GM18505 (cell line): ENCODE data around the gene PPP1R16B.
"Not testable (repeated sequence)": the region's sequence is repeated elsewhere in the genome, so short reads cannot be mapped to it uniquely, and the experiment has no call there.

Experiments used
- ATAC-seq: cut with Tn5 transposase; IDR thresholded peaks from one replicate; pipeline ENCODE4 v1.9.1; 2021; ENCODE audit not compliant: unreplicated experiment
- POLR2A ChIP-seq: IDR thresholded peaks from 4 replicates; pipeline ENCODE4 v1.6.1; 2011; ENCODE audit warnings: borderline replicate concordance; ENCODE audit not compliant: insufficient read depth, insufficient read length; ENCODE audit errors: extremely low read depth

PPP1R16B gene

GRCh38 chr20:38840053-38840893 is 34.8 kb downstream of the PPP1R16B start:
- no peak for TF ChIP-seq POLR2A
- no peak for ATAC-seq

GRCh38 chr20:38840894-38841470 is 35.5 kb downstream of the PPP1R16B start:
- TF ChIP-seq POLR2A: no peak

GRCh38 chr20:38841570-38841969 is 36.1 kb downstream of the PPP1R16B start:
- no peak for TF ChIP-seq POLR2A
- ATAC-seq: no peak

More at GRCh38 chr20:38840894-38841470, 35.5 kb downstream of the PPP1R16B start:
- no peak for ATAC-seq

GRCh38 chr20:38842026-38842425 is 36.5 kb downstream of the PPP1R16B start:
- peak; percentile 18 for ATAC-seq
- no peak for TF ChIP-seq POLR2A

DNA sequence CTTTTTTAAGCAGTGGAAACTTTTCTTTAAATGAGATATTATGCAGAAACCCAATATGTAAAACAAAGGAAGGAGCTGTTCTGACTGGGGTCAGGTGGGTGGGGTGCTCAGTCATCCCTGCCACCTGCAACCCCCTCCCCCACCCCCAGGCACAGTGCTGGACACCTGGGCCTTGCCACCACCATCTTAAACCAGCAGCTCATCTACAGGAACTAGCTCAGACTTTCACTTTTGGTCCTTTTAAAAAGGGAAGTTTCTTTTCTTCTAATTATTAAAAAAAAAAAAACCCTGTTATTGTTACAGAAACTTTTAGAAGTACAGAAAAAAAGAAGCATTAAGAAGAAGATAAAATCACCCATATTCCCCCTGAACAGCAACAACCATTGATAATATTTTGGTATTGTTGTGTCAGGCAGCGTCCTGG is 37.1 kb downstream of the PPP1R16B start:
- TF ChIP-seq POLR2A: no peak
- ATAC-seq: peak; percentile 81

DNA sequence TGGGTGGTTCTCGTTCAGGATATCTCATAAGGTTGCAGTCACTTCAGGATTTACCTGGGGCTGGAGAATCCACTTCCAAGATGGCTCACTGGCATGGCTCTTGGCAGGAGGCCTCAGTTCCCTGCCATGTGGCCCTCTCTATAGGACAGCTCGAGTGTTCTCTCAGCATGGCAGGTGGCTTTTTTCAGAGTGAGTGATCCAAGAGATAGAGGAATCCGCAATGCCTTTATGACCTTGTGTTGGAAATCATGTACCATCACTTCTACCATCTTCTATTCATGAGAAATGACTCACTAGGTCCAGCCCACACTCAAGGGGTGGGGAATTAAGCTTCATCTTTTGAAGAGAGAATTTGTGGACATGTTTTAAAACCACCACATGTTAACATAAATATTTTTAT is 37.8 kb downstream of the PPP1R16B start:
- no peak for ATAC-seq
- peak; percentile 13 for TF ChIP-seq POLR2A

GRCh38 chr20:38844963-38845362 is 39.5 kb downstream of the PPP1R16B start:
- TF ChIP-seq POLR2A: no peak
- ATAC-seq: no peak

DNA sequence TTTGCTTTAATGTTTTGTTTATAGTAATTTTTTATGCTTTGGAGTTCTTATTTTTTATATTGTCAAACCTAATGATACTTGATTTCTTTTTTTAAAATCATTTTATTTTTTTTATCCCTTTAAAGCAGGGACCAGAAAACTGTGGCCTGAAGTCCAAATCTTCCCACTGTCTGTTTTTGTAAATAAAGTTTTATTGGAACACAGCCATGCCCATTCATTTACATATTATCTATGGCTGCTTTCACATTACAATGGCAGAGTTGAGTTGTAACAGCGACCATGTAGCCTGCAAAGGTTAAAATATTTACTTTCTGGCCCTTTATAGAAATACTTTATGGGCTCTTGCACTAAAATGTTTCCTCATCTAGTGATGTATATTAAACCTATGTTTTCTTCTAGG is 42.3 kb downstream of the PPP1R16B start:
- ATAC-seq: no peak
- TF ChIP-seq POLR2A: no peak

GRCh38 chr20:38853759-38854158 is 48.3 kb downstream of the PPP1R16B start:
- ATAC-seq: no peak
- peak; percentile 14 for TF ChIP-seq POLR2A

DNA sequence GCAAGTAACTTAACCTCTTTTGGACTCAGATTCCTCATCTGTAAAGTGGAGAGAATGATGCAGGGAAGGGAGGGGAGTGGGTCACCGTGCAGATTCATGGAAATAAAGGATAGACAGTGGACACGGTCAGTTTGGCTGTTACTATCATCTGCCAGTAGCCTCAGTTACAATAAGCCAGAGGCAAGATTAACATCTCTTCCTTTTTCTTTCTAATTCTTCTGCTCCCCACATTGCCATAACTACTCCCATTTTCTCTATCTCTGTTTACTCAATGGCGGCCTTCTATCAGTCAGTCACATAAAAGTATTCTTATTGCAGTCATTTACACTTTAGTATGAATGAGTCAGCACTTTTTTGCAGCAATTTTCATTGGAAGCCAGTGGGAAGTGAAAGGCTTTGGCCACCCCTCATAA is 49.2 kb downstream of the PPP1R16B start:
- ATAC-seq: no peak
- TF ChIP-seq POLR2A: no peak

DNA sequence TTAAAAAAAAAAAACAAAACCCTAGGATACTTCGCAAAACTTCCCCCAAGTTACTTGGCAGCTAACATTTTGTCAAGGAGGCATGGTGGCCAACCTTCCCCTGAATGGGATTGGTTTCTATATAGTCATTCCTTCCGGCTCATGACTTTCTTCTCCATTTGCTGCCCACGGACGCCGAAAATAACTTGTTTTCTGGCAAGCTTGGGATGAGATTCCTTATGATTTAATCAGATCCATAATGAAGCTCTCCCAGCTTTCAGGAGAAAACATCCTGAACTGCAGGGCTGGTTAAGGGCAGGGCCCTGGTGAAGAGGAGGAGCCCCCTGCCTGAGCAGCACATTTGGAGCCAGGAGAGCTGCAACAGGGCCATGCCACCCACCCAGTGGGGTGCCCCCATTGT is 49.9 kb downstream of the PPP1R16B start:
- no peak for ATAC-seq
- TF ChIP-seq POLR2A: no peak

GRCh38 chr20:38856570-38856969 is 51.1 kb downstream of the PPP1R16B start:
- no peak for TF ChIP-seq POLR2A
- no peak for ATAC-seq

- no peak for ATAC-seq
- TF ChIP-seq POLR2A: no peak
Observed at GRCh38 chr20:38857703-38858102, 52.2 kb downstream of the PPP1R16B start.

GRCh38 chr20:38859070-38859690 is 53.7 kb downstream of the PPP1R16B start:
- no peak for ATAC-seq

GRCh38 chr20:38859857-38860256 is 54.4 kb downstream of the PPP1R16B start:
- not testable (repeated sequence) for ATAC-seq

More at GRCh38 chr20:38859070-38859690, 53.7 kb downstream of the PPP1R16B start:
- peak; percentile 44 for TF ChIP-seq POLR2A

- no peak for ATAC-seq
- TF ChIP-seq POLR2A: no peak
Observed at GRCh38 chr20:38861071-38861401, 55.5 kb downstream of the PPP1R16B start.
